GM12878 (cell line): Measurements from ENCODE around the gene ADNP2. TPM values are rescaled to one million over a fixed set of nuclear protein-coding genes. Genes with fewer than 3 reads are reported as not detected.

Experiments used
- ATAC-seq: fragments of 200-7000 bp; cut with Tn5 transposase; 3 replicates; pipeline ENCODE4 v1.9.1; 2020; ENCODE audit warnings: mild to moderate bottlenecking, moderate library complexity
- BruUV-seq: library from RNA; stranded (reverse); fragments of 400-500 nt; replicated peaks from 2 replicates; lab custom pipeline; 2021; lab: Mats Ljungman, UMichigan
- CTCF ChIA-PET: fragments of 300-600 bp; sonication (Branson Sonifier 250); formaldehyde crosslinking; extraction: SDS; loops from one replicate; lab custom pipeline; 2021; ENCODE audit warnings: inconsistent platforms; lab: Yijun Ruan, JAX
- POLR2A ChIA-PET: fragments of 350-600 bp; formaldehyde crosslinking; extraction: SDS; loops from one replicate; lab custom pipeline; 2021; ENCODE audit warnings: inconsistent platforms; lab: Charles Lee
- RAD21 ChIA-PET: fragments of 300-600 bp; sonication (Branson Sonifier 250); formaldehyde crosslinking; loops from one replicate; lab custom pipeline; 2023; ENCODE audit warnings: antibody characterized with exemption; ENCODE audit not compliant: unreplicated experiment; lab: Charles Lee
- SMC1A ChIA-PET: fragments of 300-600 bp; sonication (Branson Sonifier 250); formaldehyde crosslinking; loops from one replicate; lab custom pipeline; 2023; ENCODE audit not compliant: unreplicated experiment, uncharacterized antibody; lab: Charles Lee
- DNase-seq: peaks from one replicate; pipeline ENCODE4 v3.0.0-alpha.2; 2011; ENCODE audit warnings: low read depth, low spot score
- FAIRE-seq: peaks from 3 replicates; lab custom pipeline; 2011; peaks lifted over from hg19 to GRCh38; lab: Jason Lieb, UNC
- H2AFZ ChIP-seq: 2 replicates; pipeline ENCODE4 v1.6.0; 2011; ENCODE audit warnings: low read depth, low read length, control low read depth; ENCODE audit not compliant: control insufficient read depth
- H3K27ac ChIP-seq: 2 replicates; pipeline ENCODE4 v1.5.1; 2011; ENCODE audit warnings: control low read depth; ENCODE audit not compliant: control insufficient read depth, insufficient read depth
- H3K27me3 ChIP-seq, 2 experiments: replicated peaks in 1 of 2; 2 replicates each; pipeline versions ENCODE4 v1.6.0 to v1.6.1; 2011; ENCODE audit warnings: low read length in 1 of 2; ENCODE audit not compliant: control insufficient read depth in 2 of 2, insufficient read depth in 2 of 2
- H3K36me3 ChIP-seq, 2 experiments: 2 replicates each; pipeline ENCODE4 v1.5.1; 2011; ENCODE audit warnings: low read length in 1 of 2; ENCODE audit not compliant: control insufficient read depth in 2 of 2, insufficient read depth in 2 of 2
- H3K4me1 ChIP-seq: 2 replicates; pipeline ENCODE4 v1.6.1; 2011; ENCODE audit warnings: mild to moderate bottlenecking, low read length, moderate library complexity, mixed read lengths; ENCODE audit not compliant: control insufficient read depth, insufficient read depth
- H3K4me2 ChIP-seq: 2 replicates; pipeline ENCODE4 v1.6.0; 2011; ENCODE audit warnings: control low read depth; ENCODE audit not compliant: control insufficient read depth, insufficient read depth
- H3K4me3 ChIP-seq: fragments of 200-600 bp; sonication (generic); 2 replicates; pipeline ENCODE4 v1.5.1; 2016
- H3K79me2 ChIP-seq: 2 replicates; pipeline ENCODE4 v1.6.0; 2011; ENCODE audit warnings: low read length; ENCODE audit not compliant: control insufficient read depth, insufficient read depth
- H3K9ac ChIP-seq: 2 replicates; pipeline ENCODE4 v1.8.0; 2011; ENCODE audit warnings: low read length, control low read depth, mixed read lengths; ENCODE audit not compliant: control insufficient read depth, insufficient read depth
- H3K9me3 ChIP-seq: replicated peaks from 3 replicates; pipeline ENCODE4 v1.5.1; 2011; ENCODE audit warnings: mild to moderate bottlenecking, low read length; ENCODE audit not compliant: control insufficient read depth, insufficient read depth
- H4K20me1 ChIP-seq: 2 replicates; pipeline ENCODE4 v1.6.0; 2011; ENCODE audit not compliant: control insufficient read depth, insufficient read depth
- BCL3 ChIP-seq: IDR thresholded peaks from 2 replicates; pipeline ENCODE4 v1.6.1; 2011; ENCODE audit warnings: borderline replicate concordance, low read depth, mild to moderate bottlenecking, moderate library complexity, low read length; ENCODE audit not compliant: insufficient read depth, poor library complexity, severe bottlenecking
- CREM ChIP-seq: IDR thresholded peaks from 2 replicates; pipeline ENCODE4 v1.6.1; 2014; ENCODE audit warnings: antibody characterized with exemption, low read depth
- NKRF ChIP-seq: fragments of 450-650 bp; conservative IDR thresholded peaks from 2 replicates; pipeline ENCODE4 v1.6.1; 2017; ENCODE audit warnings: mild to moderate bottlenecking, moderate library complexity
- RUNX3 ChIP-seq: IDR thresholded peaks from 2 replicates; pipeline ENCODE4 v1.6.1; 2012; ENCODE audit warnings: low read length, inconsistent platforms
- SREBF1 ChIP-seq: IDR thresholded peaks from 2 replicates; pipeline ENCODE4 v1.6.1; 2012; ENCODE audit warnings: mild to moderate bottlenecking, low read length
- TCF3 ChIP-seq: IDR thresholded peaks from 2 replicates; pipeline ENCODE4 v1.6.1; 2012; ENCODE audit warnings: low read depth, mild to moderate bottlenecking, low read length, borderline replicate concordance; ENCODE audit not compliant: insufficient read depth
- YBX1 ChIP-seq: fragments of 450-650 bp; IDR thresholded peaks from 2 replicates; pipeline ENCODE4 v1.6.1; 2016; ENCODE audit warnings: antibody characterized with exemption
- WGBS: methylation state at CpG from one replicate; pipeline ENCODE4 v1.1.6; 2016; ENCODE audit warnings: low lambda C conversion rate; ENCODE audit not compliant: insufficient replicate concordance, insufficient coverage; ENCODE audit errors: missing lambda C conversion rate; 5-methylcytosine and 5-hydroxymethylcytosine counted together
- in situ Hi-C: fragments of 300-500 bp; cut with MboI; formaldehyde crosslinking; loops from 9 replicates; pipeline ENCODE4 v1.14.3; 2018; ENCODE audit warnings: mixed read lengths
- intact Hi-C: fragments of 100-400 bp; cut with micrococcal nuclease; formaldehyde crosslinking; loops from one replicate; pipeline ENCODE4 v1.14.2; 2022; ENCODE audit not compliant: unreplicated experiment
- polyA plus RNA-seq, 11 experiments: library from polyadenylated mRNA; depleted of rRNA in 4 of 11; unstranded in 6 of 11; stranded (reverse) in 5 of 11; fragments of >200 nt; fragmentation: Nextera tagmentation in 4 of 11; fragmentation: Illumina TruSeq in 1 of 11; extraction: Ambion mirVana in 4 of 11; extraction: Trizol in 1 of 11; gene quantifications; 1 replicate in 1 of 11; 2 replicates in 10 of 11; pipeline versions ENCODE4 v1.2.1 to v1.2.3, GENCODE V29; 2011 to 2016; ENCODE audit warnings: inconsistent platforms in 2 of 11, missing spikeins in 2 of 11, low read depth in 1 of 11
- total RNA-seq, 4 experiments: library from RNA; depleted of rRNA in 3 of 4; stranded (reverse); fragments of >200 nt in 3 of 4; fragmentation: Illumina TruSeq in 1 of 4; extraction: Trizol in 1 of 4; gene quantifications; 2 replicates each; pipeline versions ENCODE4 v1.2.1 to v1.2.3, GENCODE V29; 2013 to 2021
- TF ChIP-seq, protein P1 (sequence below): fragments of 450-650 bp; IDR thresholded peaks from 2 replicates; pipeline ENCODE4 v1.6.1; 2016; ENCODE audit warnings: mild to moderate bottlenecking, moderate library complexity, borderline replicate concordance

ADNP2 gene
- total and polyA plus RNA-seq, 10 of the 15 experiments (the other 5 are each of a cell fraction or from before 2014, with no cell fraction given), result 3.7 to 25.1 (median 13.0) TPM

- Histone ChIP-seq H3K9ac (no peak overlapping the region), H3K27me3 (no peaks in the 10 kb centered on the region; a peak in 1 of 4 replicates), H3K4me1 (no peaks in the 10 kb centered on the region), H3K36me3 (no peaks in the 10 kb centered on the region; a peak in 1 of 4 replicates), H2AFZ (no peak overlapping the region), H3K4me3 (no peak overlapping the region), H3K4me2 (no peak overlapping the region), H4K20me1 (no peaks in the 10 kb centered on the region), H3K9me3 (no peaks in the 10 kb centered on the region; the same call in 2 of the 3 replicates), H3K27ac (no peak overlapping the region), H3K79me2 (no peaks in the 10 kb centered on the region)
- TF ChIP-seq BCL3 (peak; percentile 95), YBX1 (no peak), TCF3 (0 out of 2 replicates have a peak, but pooled peaks have one; percentile 4)
- POLR2A ChIA-PET, result no interaction called here
- CTCF ChIA-PET, result no interaction called here
- SMC1A ChIA-PET, result no interaction called here
- no peak for ATAC-seq
- BruUV-seq, result no TSS peak
- no peak for DNase-seq
- no peak for FAIRE-seq
- in situ Hi-C loops, result no loop called here
- RAD21 ChIA-PET, result no interaction called here
- intact Hi-C loops, result no loop called here
- 70% methylated on average over 12 of the region's 12 CpGs for WGBS
Observed at GRCh38 chr18:80185545-80185944, 76.5 kb downstream of the ADNP2 start.

GRCh38 chr18:80187956-80188642 lies 79.0 kb downstream of the ADNP2 start:
- H3K27me3 ChIP-seq, result peaks cover 0 to 2% of the 10 kb centered on the region in 2 experiments; a peak in 1 of 4 replicates
- H3K4me1 ChIP-seq, result no peaks in the 10 kb centered on the region
- no peak overlapping the region for H3K27ac ChIP-seq
- no peak for FAIRE-seq
- no peak overlapping the region for H2AFZ ChIP-seq
- no peak for DNase-seq
- intact Hi-C loops, result no loop called here
- no peaks in the 10 kb centered on the region; a peak in 1 of 4 replicates for H3K36me3 ChIP-seq
- no peaks in the 10 kb centered on the region; the same call in 2 of the 3 replicates for H3K9me3 ChIP-seq
- H3K79me2 ChIP-seq, result no peaks in the 10 kb centered on the region
- H3K9ac ChIP-seq, result no peak overlapping the region
- ChIA-PET CTCF (no interaction called here), RAD21 (no interaction called here), POLR2A (no interaction called here), SMC1A (no interaction called here)
- no peak overlapping the region for H3K4me2 ChIP-seq
- no TSS peak for BruUV-seq
- H3K4me3 ChIP-seq, result no peak overlapping the region
- in situ Hi-C loops, result no loop called here
- no peak for ATAC-seq
- no peaks in the 10 kb centered on the region for H4K20me1 ChIP-seq
- WGBS, result 61% methylated on average over 19 of the region's 19 CpGs
- TF ChIP-seq SREBF1 (no peak), CREM (no peak), NKRF (no peak), RUNX3 (no peak)
- TF ChIP-seq, protein P1, sequence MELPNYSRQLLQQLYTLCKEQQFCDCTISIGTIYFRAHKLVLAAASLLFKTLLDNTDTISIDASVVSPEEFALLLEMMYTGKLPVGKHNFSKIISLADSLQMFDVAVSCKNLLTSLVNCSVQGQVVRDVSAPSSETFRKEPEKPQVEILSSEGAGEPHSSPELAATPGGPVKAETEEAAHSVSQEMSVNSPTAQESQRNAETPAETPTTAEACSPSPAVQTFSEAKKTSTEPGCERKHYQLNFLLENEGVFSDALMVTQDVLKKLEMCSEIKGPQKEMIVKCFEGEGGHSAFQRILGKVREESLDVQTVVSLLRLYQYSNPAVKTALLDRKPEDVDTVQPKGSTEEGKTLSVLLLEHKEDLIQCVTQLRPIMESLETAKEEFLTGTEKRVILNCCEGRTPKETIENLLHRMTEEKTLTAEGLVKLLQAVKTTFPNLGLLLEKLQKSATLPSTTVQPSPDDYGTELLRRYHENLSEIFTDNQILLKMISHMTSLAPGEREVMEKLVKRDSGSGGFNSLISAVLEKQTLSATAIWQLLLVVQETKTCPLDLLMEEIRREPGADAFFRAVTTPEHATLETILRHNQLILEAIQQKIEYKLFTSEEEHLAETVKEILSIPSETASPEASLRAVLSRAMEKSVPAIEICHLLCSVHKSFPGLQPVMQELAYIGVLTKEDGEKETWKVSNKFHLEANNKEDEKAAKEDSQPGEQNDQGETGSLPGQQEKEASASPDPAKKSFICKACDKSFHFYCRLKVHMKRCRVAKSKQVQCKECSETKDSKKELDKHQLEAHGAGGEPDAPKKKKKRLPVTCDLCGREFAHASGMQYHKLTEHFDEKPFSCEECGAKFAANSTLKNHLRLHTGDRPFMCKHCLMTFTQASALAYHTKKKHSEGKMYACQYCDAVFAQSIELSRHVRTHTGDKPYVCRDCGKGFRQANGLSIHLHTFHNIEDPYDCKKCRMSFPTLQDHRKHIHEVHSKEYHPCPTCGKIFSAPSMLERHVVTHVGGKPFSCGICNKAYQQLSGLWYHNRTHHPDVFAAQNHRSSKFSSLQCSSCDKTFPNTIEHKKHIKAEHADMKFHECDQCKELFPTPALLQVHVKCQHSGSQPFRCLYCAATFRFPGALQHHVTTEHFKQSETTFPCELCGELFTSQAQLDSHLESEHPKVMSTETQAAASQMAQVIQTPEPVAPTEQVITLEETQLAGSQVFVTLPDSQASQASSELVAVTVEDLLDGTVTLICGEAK, result no peak
